Measurements from ENCODE around the gene FST.

Gene FST

DNA sequence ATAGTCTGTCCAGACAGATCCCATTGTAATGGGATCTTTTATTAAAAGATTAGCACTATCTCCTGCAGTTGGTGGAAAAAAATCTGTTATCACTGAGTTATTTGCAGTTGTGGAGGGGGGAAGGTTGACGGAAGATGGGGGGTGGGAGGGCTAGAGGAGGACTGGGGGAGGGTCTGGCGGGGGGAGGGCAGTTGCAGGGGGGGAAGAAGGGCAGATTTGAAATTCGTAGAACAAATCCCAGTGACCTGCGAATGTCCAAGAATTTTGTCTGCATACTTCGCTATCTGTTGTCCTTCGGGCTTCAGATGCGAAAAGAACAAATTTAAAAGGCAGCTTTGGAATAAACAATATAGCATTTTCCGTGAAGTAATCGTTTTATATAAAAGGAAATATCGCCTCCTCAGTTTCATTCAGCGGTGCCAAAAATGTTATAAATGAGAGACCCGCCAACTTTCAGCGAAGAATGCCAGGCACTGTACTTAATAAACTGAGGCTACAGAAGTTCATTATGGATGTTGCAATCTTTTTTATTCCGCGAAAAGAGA lies 1.3 kb upstream of the FST start:
- DNase-seq (ENCODE audit: low read depth): no peak
- TF ChIP-seq, protein P1, sequence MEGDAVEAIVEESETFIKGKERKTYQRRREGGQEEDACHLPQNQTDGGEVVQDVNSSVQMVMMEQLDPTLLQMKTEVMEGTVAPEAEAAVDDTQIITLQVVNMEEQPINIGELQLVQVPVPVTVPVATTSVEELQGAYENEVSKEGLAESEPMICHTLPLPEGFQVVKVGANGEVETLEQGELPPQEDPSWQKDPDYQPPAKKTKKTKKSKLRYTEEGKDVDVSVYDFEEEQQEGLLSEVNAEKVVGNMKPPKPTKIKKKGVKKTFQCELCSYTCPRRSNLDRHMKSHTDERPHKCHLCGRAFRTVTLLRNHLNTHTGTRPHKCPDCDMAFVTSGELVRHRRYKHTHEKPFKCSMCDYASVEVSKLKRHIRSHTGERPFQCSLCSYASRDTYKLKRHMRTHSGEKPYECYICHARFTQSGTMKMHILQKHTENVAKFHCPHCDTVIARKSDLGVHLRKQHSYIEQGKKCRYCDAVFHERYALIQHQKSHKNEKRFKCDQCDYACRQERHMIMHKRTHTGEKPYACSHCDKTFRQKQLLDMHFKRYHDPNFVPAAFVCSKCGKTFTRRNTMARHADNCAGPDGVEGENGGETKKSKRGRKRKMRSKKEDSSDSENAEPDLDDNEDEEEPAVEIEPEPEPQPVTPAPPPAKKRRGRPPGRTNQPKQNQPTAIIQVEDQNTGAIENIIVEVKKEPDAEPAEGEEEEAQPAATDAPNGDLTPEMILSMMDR (IDR thresholded peaks at IDR 0.05; ENCODE audit: insufficient read depth, low read depth, low read length, missing control alignments): no peak
- H3K4me3 ChIP-seq (ENCODE audit: low read length): peak overlapping the region; percentile 73

DNA sequence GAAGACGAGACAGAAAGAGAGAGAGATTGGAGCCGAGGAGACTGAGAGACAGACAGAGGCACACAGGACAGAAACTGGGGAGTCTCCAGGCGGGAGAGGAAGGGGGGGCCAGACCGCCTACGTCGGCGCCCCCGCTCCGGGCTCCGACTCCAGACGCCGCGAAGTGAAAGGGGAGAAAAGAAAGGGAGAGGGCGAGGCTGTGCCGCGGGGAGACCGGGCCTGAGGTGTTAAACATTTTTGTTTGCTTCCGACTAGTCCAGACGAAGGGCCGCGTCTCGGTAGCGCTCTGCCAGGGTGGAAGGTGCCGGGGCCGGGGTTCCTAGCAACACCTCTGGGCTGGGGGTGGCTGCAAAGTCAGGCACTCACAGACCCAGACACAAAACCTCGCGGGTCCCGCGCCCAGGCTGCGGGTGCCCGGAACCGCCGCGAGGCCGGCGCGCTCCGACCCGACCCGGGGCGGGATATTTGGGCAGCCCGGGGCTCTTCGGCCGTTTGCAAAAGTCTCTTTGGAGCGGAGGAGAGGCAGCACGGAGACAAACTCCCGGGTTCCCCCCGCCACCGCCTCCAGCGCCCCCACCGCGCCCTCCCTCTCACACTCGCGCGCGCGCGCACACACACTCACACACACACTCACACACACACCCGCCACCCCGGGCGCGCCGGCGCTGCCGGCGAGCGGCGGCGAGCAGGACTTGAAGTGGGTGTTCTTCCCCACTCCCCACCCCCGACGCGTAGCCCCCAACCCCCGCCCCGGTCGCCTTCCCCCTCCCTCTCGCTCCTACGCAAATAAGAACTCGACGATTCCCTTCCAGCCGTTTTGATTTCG lies 626 bp upstream of the FST start:
- peak; percentile 74 for DNase-seq (ENCODE audit: low read depth)
- TF ChIP-seq, protein P1 (IDR thresholded peaks at IDR 0.05; ENCODE audit: insufficient read depth, low read depth, low read length, missing control alignments): no peak
- peak overlapping the region; percentile 73 for H3K4me3 ChIP-seq (ENCODE audit: low read length)

DNA sequence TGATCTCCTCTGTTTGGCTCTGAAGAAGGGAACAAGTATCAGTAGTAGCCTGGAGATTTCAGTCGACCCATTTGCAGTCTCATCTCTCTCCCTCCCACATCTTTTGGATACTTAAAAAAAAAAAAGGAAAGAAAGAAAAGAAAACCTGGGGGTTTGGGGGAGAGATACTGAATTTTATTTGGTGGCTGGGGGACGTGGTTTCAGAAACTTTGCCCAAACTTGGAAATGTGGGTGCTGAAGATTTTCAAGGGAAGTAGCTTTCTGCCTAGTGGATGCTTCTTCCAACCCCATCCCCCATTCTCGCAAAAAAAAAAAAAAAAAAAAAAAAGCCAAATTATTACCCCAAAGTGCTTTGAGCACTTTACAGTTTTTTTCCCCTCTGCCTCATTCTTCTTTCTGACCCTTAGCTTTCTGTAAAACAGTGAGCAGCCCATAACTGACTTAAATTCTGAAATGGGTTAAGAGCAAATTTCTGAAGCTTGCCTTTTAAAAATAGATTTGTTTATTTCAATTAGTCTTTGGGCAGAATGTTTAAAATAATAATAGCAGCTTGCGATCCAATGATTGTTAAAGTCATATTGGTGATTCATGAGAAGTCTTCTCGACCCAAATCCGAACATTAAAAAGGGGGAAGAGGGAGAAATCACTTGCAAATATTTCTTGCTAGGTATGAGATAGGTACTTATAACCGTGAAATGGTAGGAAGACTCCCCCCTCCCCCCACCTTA lies 894 bp downstream of the FST start:
- no peak for DNase-seq (ENCODE audit: low read depth)
- TF ChIP-seq, protein P1 (IDR thresholded peaks at IDR 0.05; ENCODE audit: insufficient read depth, low read depth, low read length, missing control alignments): no peak
- H3K4me3 ChIP-seq (ENCODE audit: low read length): peak overlapping the region; percentile 73

DNA sequence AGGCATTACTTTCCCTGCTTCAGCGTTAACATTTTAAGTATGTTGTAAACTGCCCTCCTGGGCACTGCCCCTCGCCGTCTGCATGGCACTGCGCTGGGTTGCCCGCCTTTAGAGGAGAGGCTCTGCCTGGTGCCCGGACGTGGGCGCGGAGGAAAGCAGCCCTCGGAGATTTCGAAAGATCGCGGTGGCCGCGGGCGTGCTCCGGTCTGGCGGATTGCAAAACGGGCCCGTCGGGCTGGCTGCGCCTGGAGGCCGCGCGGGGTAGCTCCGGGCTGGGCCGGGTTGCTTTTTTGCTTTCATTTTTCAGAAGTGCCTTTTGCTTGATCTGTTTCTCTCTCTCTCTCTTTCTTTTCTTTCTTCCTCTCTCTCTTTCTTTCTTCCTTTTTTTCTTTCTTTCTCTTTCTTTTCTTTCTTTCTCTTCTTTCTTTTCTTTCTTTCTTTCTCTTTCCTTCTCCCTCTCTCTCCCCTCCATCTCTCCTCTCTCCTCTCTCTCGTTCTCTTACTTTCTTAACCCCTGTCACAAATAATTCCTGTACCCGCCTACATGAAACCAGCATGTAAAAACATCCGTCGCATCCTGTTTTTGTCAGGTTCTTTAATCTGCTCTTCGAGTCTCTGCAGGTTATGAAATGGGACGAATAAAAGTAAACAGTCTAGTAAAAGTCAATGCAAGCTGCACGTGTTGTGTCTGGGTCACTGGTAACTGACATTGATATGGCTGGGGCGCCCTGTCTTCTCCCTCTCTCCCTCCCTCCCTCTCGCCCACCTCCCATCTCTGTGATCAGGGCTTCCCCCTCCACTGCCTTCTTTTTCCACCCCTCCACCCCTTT lies 1.7 kb downstream of the FST start:
- DNase-seq (ENCODE audit: low read depth): peak; percentile 88
- peak overlapping the region; percentile 73 for H3K4me3 ChIP-seq (ENCODE audit: low read length)
- TF ChIP-seq, protein P1 (IDR thresholded peaks at IDR 0.05; ENCODE audit: insufficient read depth, low read depth, low read length, missing control alignments): no peak

DNA sequence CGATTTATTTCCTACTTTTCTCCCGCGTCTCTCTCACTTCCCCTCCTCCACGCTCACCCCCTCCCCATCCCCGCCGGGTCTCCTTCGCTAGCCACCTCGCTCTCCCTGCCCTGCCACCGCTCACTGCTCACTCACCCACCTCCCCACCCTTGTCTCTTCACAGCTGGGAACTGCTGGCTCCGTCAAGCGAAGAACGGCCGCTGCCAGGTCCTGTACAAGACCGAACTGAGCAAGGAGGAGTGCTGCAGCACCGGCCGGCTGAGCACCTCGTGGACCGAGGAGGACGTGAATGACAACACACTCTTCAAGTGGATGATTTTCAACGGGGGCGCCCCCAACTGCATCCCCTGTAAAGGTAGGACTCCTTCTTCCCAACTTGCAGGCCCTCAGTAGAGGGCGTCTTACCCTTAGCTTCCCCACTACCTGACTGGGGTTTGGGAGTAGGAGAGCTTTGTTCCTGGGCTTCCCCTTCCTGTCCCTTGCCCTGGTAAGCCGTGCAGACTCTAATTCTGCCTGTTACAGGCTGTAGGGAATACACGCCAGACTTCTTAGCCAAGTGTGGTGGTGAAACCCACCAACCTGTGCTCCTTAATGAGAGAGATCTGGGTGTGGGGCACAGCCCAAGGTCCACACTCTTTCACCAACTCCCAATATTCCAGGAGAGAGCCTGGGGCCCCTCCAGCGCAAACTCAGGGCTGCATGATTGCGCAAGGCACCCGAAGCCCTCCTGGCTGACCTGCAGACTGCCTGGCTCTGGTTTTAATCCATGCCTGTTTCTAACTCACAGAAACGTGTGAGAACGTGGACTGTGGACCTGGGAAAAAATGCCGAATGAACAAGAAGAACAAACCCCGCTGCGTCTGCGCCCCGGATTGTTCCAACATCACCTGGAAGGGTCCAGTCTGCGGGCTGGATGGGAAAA lies 2.5 kb downstream of the FST start:
- peak; percentile 60 for DNase-seq (ENCODE audit: low read depth)
- peak overlapping the region; percentile 73 for H3K4me3 ChIP-seq (ENCODE audit: low read length)
- TF ChIP-seq, protein P1 (IDR thresholded peaks at IDR 0.05; ENCODE audit: insufficient read depth, low read depth, low read length, missing control alignments): peak; percentile 47

DNA sequence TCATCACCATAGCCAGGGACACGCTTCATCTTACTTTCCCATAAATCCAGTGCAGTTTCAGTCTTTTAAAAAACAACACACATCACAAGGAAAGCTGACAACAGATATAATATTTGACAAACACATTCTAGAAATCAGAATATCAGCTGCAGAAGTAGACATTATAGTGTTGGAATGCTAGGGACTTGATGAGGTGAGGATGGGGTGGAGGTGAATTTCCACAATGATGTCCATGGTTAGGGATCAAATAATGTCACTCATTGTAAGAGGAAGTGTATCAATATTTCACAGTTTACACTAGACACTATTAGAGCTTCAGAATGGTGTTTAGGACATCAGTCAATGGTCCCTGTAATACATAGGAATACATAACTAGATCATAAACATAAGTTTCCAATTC lies 7.0 kb downstream of the FST start:
- H3K4me3 ChIP-seq (ENCODE audit: low read length): no peak overlapping the region
- no peak for DNase-seq (ENCODE audit: low read depth)
- TF ChIP-seq, protein P1 (IDR thresholded peaks at IDR 0.05; ENCODE audit: insufficient read depth, low read depth, low read length, missing control alignments): no peak

Measured in epithelial cell of esophagus (primary cell).